Right atrium auricular region (tissue), 2 donors: ENCODE results near the gene GEMIN4. TPM values are rescaled to one million over a fixed set of nuclear protein-coding genes. Genes with fewer than 3 reads are reported as not detected.
"Not testable (repeated sequence)": the region's sequence is repeated elsewhere in the genome, so short reads cannot be mapped to it uniquely, and the experiment has no call there.

Source experiments
- DNase-seq: peaks from one replicate; pipeline ENCODE4 v3.0.0-alpha.2; 2019; ENCODE audit warnings: low spot score
- H3K27ac ChIP-seq, 2 donors: fragments of 200-600 bp; sonication (generic); 1 replicate in 1 of 2; 2 replicates in 1 of 2; pipeline ENCODE4 v1.5.1; 2016 to 2019
- H3K27me3 ChIP-seq, 2 donors: fragments of 200-600 bp; sonication (generic); one replicate each; pipeline versions ENCODE4 v1.5.1 to v1.6.0; 2017 to 2019
- H3K36me3 ChIP-seq: fragments of 200-600 bp; sonication (generic); one replicate; pipeline ENCODE4 v1.5.1; 2016
- H3K4me1 ChIP-seq, 2 donors: fragments of 200-600 bp; sonication (generic); one replicate each; pipeline versions ENCODE4 v1.5.1 to v1.6.0; 2017 to 2019
- H3K4me3 ChIP-seq, 2 donors: fragments of 200-600 bp; sonication (generic); 1 replicate in 1 of 2; 2 replicates in 1 of 2; pipeline ENCODE4 v1.5.1; 2017 to 2019; ENCODE audit warnings: mild to moderate bottlenecking in 1 of 2, moderate library complexity in 1 of 2
- H3K9me3 ChIP-seq, 2 donors: fragments of 200-600 bp; sonication (generic); one replicate each; pipeline ENCODE4 v1.5.1; 2019
- total RNA-seq, 2 donors: library from RNA; depleted of rRNA; stranded (reverse); fragments of >200 nt; gene quantifications; one replicate each; pipeline ENCODE4 v1.1.0, GENCODE V29; 2016
- TF ChIP-seq, protein P1 (sequence below), 2 donors: fragments of 200-600 bp; sonication (generic); IDR thresholded peaks; one replicate each; pipeline ENCODE4 v1.5.1; 2019; ENCODE audit warnings: antibody characterized with exemption in 2 of 2

The GEMIN4 gene
- total RNA-seq, 2 donors from 2014 or later = 8.2 to 19.7 TPM

DNA sequence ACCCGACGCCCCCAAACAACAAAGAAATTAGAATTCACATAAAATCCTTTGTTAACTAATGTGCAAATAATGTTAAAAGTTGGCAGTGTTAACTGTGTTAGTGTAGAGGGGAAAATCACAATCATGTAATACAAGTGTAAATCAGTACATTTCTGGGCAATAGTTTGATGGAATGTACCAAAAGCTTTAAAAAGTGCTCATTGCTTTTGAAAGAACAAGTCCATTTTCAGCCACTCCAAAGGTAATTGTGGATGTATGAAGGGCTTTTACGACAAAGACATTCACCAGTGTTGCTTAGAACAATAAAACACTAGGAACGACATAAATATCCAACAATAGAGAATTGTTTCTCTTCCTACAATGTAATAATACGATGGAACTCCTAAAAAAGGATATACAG is 21.0 kb upstream of the GEMIN4 start:
- Histone ChIP-seq H3K27me3 (no peaks in the 10 kb centered on the region), H3K9me3 (no peaks in the 10 kb centered on the region), H3K4me3 (no peak overlapping the region), H3K36me3 (peaks cover 76% of the 10 kb centered on the region), H3K27ac (no peak overlapping the region), H3K4me1 (no peaks in the 10 kb centered on the region)
- DNase-seq = no peak
- TF ChIP-seq, protein P1, sequence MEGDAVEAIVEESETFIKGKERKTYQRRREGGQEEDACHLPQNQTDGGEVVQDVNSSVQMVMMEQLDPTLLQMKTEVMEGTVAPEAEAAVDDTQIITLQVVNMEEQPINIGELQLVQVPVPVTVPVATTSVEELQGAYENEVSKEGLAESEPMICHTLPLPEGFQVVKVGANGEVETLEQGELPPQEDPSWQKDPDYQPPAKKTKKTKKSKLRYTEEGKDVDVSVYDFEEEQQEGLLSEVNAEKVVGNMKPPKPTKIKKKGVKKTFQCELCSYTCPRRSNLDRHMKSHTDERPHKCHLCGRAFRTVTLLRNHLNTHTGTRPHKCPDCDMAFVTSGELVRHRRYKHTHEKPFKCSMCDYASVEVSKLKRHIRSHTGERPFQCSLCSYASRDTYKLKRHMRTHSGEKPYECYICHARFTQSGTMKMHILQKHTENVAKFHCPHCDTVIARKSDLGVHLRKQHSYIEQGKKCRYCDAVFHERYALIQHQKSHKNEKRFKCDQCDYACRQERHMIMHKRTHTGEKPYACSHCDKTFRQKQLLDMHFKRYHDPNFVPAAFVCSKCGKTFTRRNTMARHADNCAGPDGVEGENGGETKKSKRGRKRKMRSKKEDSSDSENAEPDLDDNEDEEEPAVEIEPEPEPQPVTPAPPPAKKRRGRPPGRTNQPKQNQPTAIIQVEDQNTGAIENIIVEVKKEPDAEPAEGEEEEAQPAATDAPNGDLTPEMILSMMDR (IDR thresholded peaks at IDR 0.05) = no peak

DNA sequence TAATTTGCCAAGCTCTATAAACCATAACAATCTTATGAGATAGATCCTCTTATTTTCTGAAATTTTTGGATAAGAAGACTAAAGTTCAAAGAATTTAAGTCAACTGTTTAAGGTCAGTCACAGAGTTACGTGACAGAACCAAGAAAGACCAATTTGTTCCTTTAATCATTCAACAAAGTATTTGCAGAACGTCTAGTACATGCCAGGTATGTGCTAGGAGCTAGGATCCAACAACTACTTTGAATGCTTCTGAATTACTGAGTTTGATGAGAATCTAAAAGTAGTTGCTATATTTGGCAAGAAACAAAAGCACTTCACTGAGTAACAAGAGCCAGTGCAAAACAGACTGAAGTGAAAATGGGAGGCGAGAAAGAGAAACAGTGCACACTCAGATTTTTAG is 15.0 kb upstream of the GEMIN4 start:
- Histone ChIP-seq H3K27me3 (no peaks in the 10 kb centered on the region), H3K4me3 (no peak overlapping the region), H3K27ac (peak overlapping the region in 1 of 2 donors; percentile 67), H3K4me1 (no peaks in the 10 kb centered on the region), H3K9me3 (no peaks in the 10 kb centered on the region), H3K36me3 (peaks cover 64% of the 10 kb centered on the region)
- TF ChIP-seq, protein P1 (IDR thresholded peaks at IDR 0.05) = no peak
- no peak for DNase-seq

DNA sequence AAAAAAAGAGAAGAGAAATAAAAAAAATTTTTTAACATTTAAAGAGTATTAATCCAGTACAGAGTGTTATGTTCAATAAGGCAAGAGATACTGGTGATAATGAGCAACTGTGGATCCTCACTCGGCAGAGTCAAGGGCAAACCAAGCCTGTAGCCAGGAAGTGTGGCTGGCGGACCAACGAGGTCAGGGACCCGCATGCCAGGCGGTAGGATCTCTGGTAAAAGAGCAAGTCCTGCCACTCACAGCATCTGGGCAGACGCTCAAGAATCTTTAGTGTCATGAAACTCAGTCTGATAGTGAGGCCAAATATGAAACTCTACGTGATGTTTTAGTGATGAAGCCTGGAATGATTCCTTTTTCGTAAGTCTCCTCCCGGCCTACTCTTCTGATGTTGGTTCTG is 8.3 kb upstream of the GEMIN4 start:
- no peaks in the 10 kb centered on the region for H3K27me3 ChIP-seq
- no peaks in the 10 kb centered on the region for H3K9me3 ChIP-seq
- peaks cover 35% of the 10 kb centered on the region for H3K36me3 ChIP-seq
- H3K4me3 ChIP-seq = no peak overlapping the region
- peaks cover 0 to 11% of the 10 kb centered on the region in 2 donors for H3K4me1 ChIP-seq
- no peak for DNase-seq
- peak overlapping the region; percentile 68 to 88 for H3K27ac ChIP-seq
- TF ChIP-seq, protein P1 (IDR thresholded peaks at IDR 0.05) = no peak

DNA sequence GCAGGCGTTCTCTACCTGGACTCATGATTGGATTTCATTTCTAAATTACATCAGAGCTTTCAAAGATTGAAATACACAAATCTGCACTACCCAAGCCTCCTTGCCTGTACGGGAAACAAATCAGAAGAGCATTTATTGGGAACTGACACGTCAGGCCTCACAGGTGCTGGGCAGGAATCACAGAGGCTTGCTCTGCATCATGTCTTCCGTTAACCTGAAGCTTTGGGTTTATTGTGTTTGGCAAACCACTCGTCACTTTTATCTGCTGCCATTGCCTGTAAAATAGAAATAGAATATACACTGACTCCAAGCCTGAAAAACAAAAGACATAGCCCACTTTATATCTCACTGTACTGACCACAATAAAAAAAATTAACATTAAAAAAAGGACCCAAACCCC is 7.9 kb upstream of the GEMIN4 start:
- TF ChIP-seq, protein P1 (IDR thresholded peaks at IDR 0.05) = no peak
- Histone ChIP-seq H3K4me1 (peaks cover 0 to 11% of the 10 kb centered on the region in 2 donors), H3K27ac (peak overlapping the region; percentile 68 to 88), H3K9me3 (no peaks in the 10 kb centered on the region), H3K27me3 (no peaks in the 10 kb centered on the region), H3K4me3 (no peak overlapping the region), H3K36me3 (peaks cover 31% of the 10 kb centered on the region)
- no peak for DNase-seq

DNA sequence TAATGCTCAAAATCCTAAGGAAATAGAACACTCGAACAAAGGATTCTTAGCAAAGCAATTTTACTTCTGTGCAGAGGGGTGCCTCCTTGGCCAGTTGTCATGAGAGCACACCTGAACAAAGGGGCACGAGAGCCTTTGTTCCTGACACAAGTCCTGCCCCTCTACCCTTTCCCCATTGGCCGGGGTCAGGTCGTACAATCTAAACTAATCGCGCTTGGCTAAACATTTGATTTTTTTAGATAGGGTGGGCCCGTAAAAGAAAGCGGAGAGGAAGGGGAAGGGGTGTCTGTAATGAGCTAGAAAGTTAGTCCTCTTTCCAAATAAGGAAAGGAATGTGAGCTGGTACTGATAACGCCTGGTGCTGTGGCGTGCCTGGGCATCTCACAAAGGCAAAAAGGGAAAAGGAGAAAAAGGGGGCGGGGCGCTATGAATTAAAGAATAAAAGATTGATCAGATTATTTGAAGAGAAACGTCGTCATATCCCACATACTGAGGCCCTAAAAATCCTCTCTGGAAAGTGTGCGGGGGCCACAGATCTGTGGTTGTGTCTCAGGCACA is 4.0 kb upstream of the GEMIN4 start:
- not testable (repeated sequence) for DNase-seq, H3K27me3 ChIP-seq, H3K9me3 ChIP-seq, H3K4me3 ChIP-seq
- H3K27ac ChIP-seq = peak overlapping the region; percentile 70 to 88
- H3K4me1 ChIP-seq = peaks cover 0 to 24% of the 10 kb centered on the region in 2 donors
- H3K36me3 ChIP-seq = peaks cover 15% of the 10 kb centered on the region

DNA sequence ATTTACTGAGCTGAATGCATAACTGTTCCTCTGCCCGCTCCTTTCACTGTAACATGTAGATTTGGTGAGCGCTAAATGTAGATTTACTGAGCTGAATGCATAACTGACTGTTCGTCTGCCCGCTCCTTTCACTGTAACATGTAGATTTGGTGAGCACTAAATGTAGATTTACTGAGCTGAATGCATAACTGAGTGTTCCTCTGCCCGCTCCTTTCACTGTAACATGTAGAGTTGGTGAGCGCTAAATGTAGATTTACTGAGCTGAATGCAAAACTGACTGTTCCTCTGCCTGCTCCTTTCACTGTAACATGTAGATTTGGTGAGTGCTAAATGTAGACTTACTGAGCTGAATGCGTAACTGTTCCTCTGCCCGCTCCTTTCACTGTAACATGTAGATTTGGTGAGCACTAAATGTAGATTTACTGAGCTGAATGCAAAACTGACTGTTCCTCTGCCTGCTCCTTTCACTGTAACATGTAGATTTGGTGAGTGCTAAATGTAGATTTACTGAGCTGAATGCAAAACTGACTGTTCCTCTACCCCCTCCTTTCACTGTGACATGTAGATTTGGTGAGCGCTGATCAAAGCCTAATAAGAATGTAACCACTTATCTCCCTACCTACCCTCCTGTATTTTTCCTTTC is 3.4 kb upstream of the GEMIN4 start:
- peak overlapping the region; percentile 70 to 88 for H3K27ac ChIP-seq
- not testable (repeated sequence) for H3K9me3 ChIP-seq, H3K27me3 ChIP-seq, DNase-seq, H3K4me3 ChIP-seq
- peaks cover 0 to 31% of the 10 kb centered on the region in 2 donors for H3K4me1 ChIP-seq
- H3K36me3 ChIP-seq = peaks cover 15% of the 10 kb centered on the region

DNA sequence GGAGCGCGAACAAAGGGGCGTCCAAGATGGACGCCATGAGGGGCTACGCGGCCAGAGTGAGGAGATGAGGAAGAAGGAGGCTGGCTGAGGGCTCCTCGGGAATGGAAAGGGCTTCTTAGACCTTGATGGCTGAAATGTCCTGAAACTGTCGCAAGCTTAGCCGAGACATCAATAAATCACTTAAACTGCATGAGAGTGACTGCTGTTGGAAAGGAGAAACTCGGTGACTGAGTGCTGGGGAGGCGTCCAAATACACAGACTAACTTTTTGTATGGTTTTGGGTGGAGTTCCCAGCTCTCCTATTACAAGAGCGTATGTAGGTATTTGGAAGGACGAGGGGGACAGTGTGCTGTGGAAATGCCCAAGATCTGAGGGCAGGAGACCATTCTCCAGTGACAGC is 1.4 kb upstream of the GEMIN4 start:
- TF ChIP-seq, protein P1 (IDR thresholded peaks at IDR 0.05) = no peak
- peaks cover 0 to 33% of the 10 kb centered on the region in 2 donors for H3K4me1 ChIP-seq
- no peaks in the 10 kb centered on the region for H3K27me3 ChIP-seq
- peak overlapping the region in 1 of 2 donors; percentile 88 for H3K27ac ChIP-seq
- H3K9me3 ChIP-seq = no peaks in the 10 kb centered on the region
- no peak overlapping the region for H3K4me3 ChIP-seq
- peaks cover 11% of the 10 kb centered on the region for H3K36me3 ChIP-seq
- no peak for DNase-seq
